HepG2 (cell line): ENCODE data around the gene GPR55. TPM values are rescaled to one million over a fixed set of nuclear protein-coding genes. Genes with fewer than 3 reads are reported as not detected.

ENCODE experiments used
- ATAC-seq: fragments of 200-7000 bp; cut with Tn5 transposase; 3 replicates; pipeline ENCODE4 v1.9.1; 2020; ENCODE audit warnings: mild to moderate bottlenecking, moderate library complexity
- BruUV-seq: library from RNA; stranded (reverse); fragments of 400-500 nt; replicated peaks from 2 replicates; lab custom pipeline; 2021; lab: Mats Ljungman, UMichigan
- CTCF ChIA-PET: fragments of 300-600 bp; formaldehyde crosslinking; extraction: SDS; loops from one replicate; lab custom pipeline; 2021; ENCODE audit warnings: low total read pairs, inconsistent platforms, low intra/inter-chr PET ratio; lab: Yijun Ruan, JAX
- POLR2A ChIA-PET: fragments of 350-600 bp; sonication (Branson Sonifier 250); formaldehyde crosslinking; loops from one replicate; lab custom pipeline; 2020; ENCODE audit warnings: antibody characterized with exemption, inconsistent platforms; lab: Yijun Ruan, JAX
- DNase-seq: peaks from one replicate; pipeline ENCODE4 v3.0.0-alpha.2; 2015; ENCODE audit warnings: low spot score
- FAIRE-seq: peaks from 3 replicates; lab custom pipeline; 2011; peaks lifted over from hg19 to GRCh38; lab: Jason Lieb, UNC
- H2AFZ ChIP-seq: one replicate; pipeline ENCODE4 v1.6.1; 2011; ENCODE audit warnings: low read length, inconsistent platforms
- H3K27ac ChIP-seq: fragments of 300-600 bp; 3 replicates; pipeline ENCODE4 v1.8.0; 2011; ENCODE audit warnings: mixed run types, mild to moderate bottlenecking, mixed read lengths, low read length, inconsistent platforms; ENCODE audit not compliant: insufficient read depth; ENCODE audit errors: extremely low read length
- H3K27me3 ChIP-seq, 2 experiments: fragments of 200-600 bp in 1 of 2; 2 replicates in 1 of 2; 3 replicates in 1 of 2; pipeline versions ENCODE4 v1.6.0 to v1.8.0; 2011; ENCODE audit warnings: low read length in 2 of 2, mild to moderate bottlenecking in 2 of 2, moderate library complexity in 2 of 2, inconsistent platforms in 1 of 2; ENCODE audit not compliant: insufficient read depth in 2 of 2, control insufficient read depth in 1 of 2
- H3K36me3 ChIP-seq, 2 experiments: fragments of 200-600 bp in 1 of 2; replicated peaks in 1 of 2; 2 replicates in 1 of 2; 3 replicates in 1 of 2; pipeline versions ENCODE4 v1.5.1 to v1.8.0; 2011; ENCODE audit warnings: low read length in 2 of 2, inconsistent platforms in 1 of 2; ENCODE audit not compliant: insufficient read depth in 2 of 2, control insufficient read depth in 1 of 2
- H3K4me1 ChIP-seq: 2 replicates; pipeline ENCODE4 v1.5.1; 2012; ENCODE audit warnings: low read length, inconsistent platforms; ENCODE audit not compliant: insufficient read depth
- H3K4me2 ChIP-seq: 2 replicates; pipeline ENCODE4 v1.6.0; 2011; ENCODE audit warnings: low read depth, low read length, inconsistent platforms
- H3K4me3 ChIP-seq, 3 experiments: fragments of 200-600 bp in 1 of 3; sonication (generic), shearing (Covaris generic) in 1 of 3; replicated peaks in 1 of 3; 2 replicates each; pipeline ENCODE4 v1.5.1; 2011 to 2016; ENCODE audit warnings: low read length in 3 of 3, inconsistent platforms in 2 of 3, low read depth in 2 of 3, mild to moderate bottlenecking in 2 of 3, control low read depth in 1 of 3, mixed read lengths in 1 of 3; ENCODE audit not compliant: insufficient read depth in 1 of 3
- H3K79me2 ChIP-seq: one replicate; pipeline ENCODE4 v1.6.1; 2011; ENCODE audit warnings: low read length, inconsistent platforms; ENCODE audit not compliant: insufficient read depth
- H3K9ac ChIP-seq: 2 replicates; pipeline ENCODE4 v1.6.0; 2011; ENCODE audit warnings: mild to moderate bottlenecking, low read depth, low read length, inconsistent platforms; ENCODE audit not compliant: insufficient read depth
- H3K9me3 ChIP-seq: 2 replicates; pipeline ENCODE4 v1.5.1; 2012; ENCODE audit warnings: mild to moderate bottlenecking, low read length
- H4K20me1 ChIP-seq: 2 replicates; pipeline ENCODE4 v1.6.0; 2011; ENCODE audit warnings: inconsistent platforms, mild to moderate bottlenecking, low read length, moderate library complexity; ENCODE audit not compliant: insufficient read depth
- CTCF ChIP-seq: sonication (generic); formaldehyde crosslinking; IDR thresholded peaks from 2 replicates; pipeline ENCODE4 v1.5.0; 2020; ENCODE audit warnings: mild to moderate bottlenecking, missing genetic modification reagents, moderate library complexity
- ELF1 ChIP-seq: sonication (generic); formaldehyde crosslinking; IDR thresholded peaks from 2 replicates; pipeline ENCODE4 v1.4.0; 2020; ENCODE audit warnings: missing genetic modification reagents
- ELK4 ChIP-seq: sonication (generic); formaldehyde crosslinking; IDR thresholded peaks from 2 replicates; pipeline ENCODE4 v1.9.0; 2021; ENCODE audit warnings: missing genetic modification reagents, borderline replicate concordance
- PHF5A ChIP-seq: IDR thresholded peaks from one replicate; pipeline ENCODE4 v1.6.1; 2018; ENCODE audit warnings: low read depth, missing genetic modification reagents; ENCODE audit not compliant: unreplicated experiment
- SMAD3 ChIP-seq: sonication (generic); formaldehyde crosslinking; IDR thresholded peaks from 2 replicates; pipeline ENCODE4 v1.4.0; 2020; ENCODE audit warnings: missing genetic modification reagents
- TEF ChIP-seq: sonication (generic); formaldehyde crosslinking; IDR thresholded peaks from 2 replicates; pipeline ENCODE4 v1.5.0; 2020; ENCODE audit warnings: missing genetic modification reagents
- ZNF768 ChIP-seq: sonication (generic); formaldehyde crosslinking; IDR thresholded peaks from 2 replicates; pipeline ENCODE4 v1.4.0; 2020; ENCODE audit warnings: missing genetic modification reagents
- WGBS: methylation state at CpG from one replicate; pipeline ENCODE4 v1.1.6; 2017; ENCODE audit warnings: low lambda C conversion rate; 5-methylcytosine and 5-hydroxymethylcytosine counted together
- in situ Hi-C: cut with HindIII; loops from 2 replicates; pipeline ENCODE4 v1.10.0; 2017; ENCODE audit warnings: low pct_unique_long_range_greater_than_20kb; ENCODE audit not compliant: extremely low pct_ligation_motif_present
- intact Hi-C: fragments of 100-400 bp; cut with micrococcal nuclease; formaldehyde crosslinking; loops from one replicate; pipeline ENCODE4 v1.10.0; 2022; ENCODE audit not compliant: unreplicated experiment
- polyA plus RNA-seq, 8 experiments: library from polyadenylated mRNA; depleted of rRNA in 3 of 8; stranded (reverse) in 7 of 8; unstranded in 1 of 8; fragments of >200 nt; fragmentation: Illumina TruSeq in 4 of 8; extraction: Trizol in 4 of 8; gene quantifications; 2 replicates each; pipeline versions ENCODE4 v1.2.1 to v1.2.3, GENCODE V29; 2011 to 2016; ENCODE audit warnings: low read depth in 4 of 8, missing spikeins in 1 of 8, mixed read lengths in 1 of 8; ENCODE audit not compliant: insufficient read depth in 1 of 8
- total RNA-seq, 5 experiments: library from RNA; depleted of rRNA; stranded (reverse); fragments of >200 nt; fragmentation: Illumina TruSeq; extraction: Trizol; gene quantifications; 2 replicates each; pipeline ENCODE4 v1.2.3, GENCODE V29; 2016; ENCODE audit warnings: low read depth in 1 of 5

The GPR55 gene
- total and polyA plus RNA-seq, 2 of the 13 experiments (the other 11 are each of a cell fraction or from before 2014, with no cell fraction given): not detected

GRCh38 chr2:230925879-230926765 is 1.1 kb upstream of the GPR55 start (continued):
- TF ChIP-seq ZNF768 (0 out of 2 replicates have a peak, but pooled peaks have one; percentile 14), CTCF (CRISPR knock-in tag) (0 out of 2 replicates have a peak, but pooled peaks have one; percentile 12), ELF1 (no peak)

- BruUV-seq: no TSS peak
- no peaks in the 10 kb centered on the region for H3K79me2 ChIP-seq
- H3K27ac ChIP-seq: no peak overlapping the region
- ATAC-seq (peak; percentile 4; the same call in 1 of the 3 replicates), FAIRE-seq (no peak), DNase-seq (no peak)
- no peak overlapping the region for H3K4me2 ChIP-seq
- H3K9me3 ChIP-seq: no peaks in the 10 kb centered on the region
- ChIA-PET CTCF (no interaction called here), POLR2A (no interaction called here)
- H3K9ac ChIP-seq: no peak overlapping the region
- WGBS: 42% methylated on average over 6 of the region's 9 CpGs
- intact Hi-C loops (no loop called here), in situ Hi-C loops (no loop called here)
- H3K27me3 ChIP-seq: peaks cover 2 to 66% of the 10 kb centered on the region in 2 experiments; a peak in 4 of 5 replicates
- H2AFZ ChIP-seq: no peak overlapping the region
- H3K4me1 ChIP-seq: no peaks in the 10 kb centered on the region
- no peaks in the 10 kb centered on the region for H3K36me3 ChIP-seq
- no peak overlapping the region for H3K4me3 ChIP-seq
- TF ChIP-seq SMAD3 (CRISPR knock-in tag): no peak
- no peak for TF ChIP-seq PHF5A (CRISPR knock-in tag)
- no peak for TF ChIP-seq ELK4
- no peak for TF ChIP-seq TEF (CRISPR knock-in tag)
- H4K20me1 ChIP-seq: no peaks in the 10 kb centered on the region
Observed at GRCh38 chr2:230925443-230925878, 419 bp upstream of the GPR55 start.
